Cardiac muscle cell (in vitro differentiated cells and primary cell): ENCODE measurements around the gene OPHN1. TPM values are rescaled to one million over a fixed set of nuclear protein-coding genes. Genes with fewer than 3 reads are reported as not detected.

Experiments used
- DNase-seq, 2 donors: peaks; one replicate each; pipeline versions ENCODE4 v3.0.0 to v3.0.0-alpha.2; 2010 to 2017; ENCODE audit warnings: low read depth in 1 of 2, low spot score in 1 of 2
- H3K27ac ChIP-seq: fragments of 200-600 bp; sonication (generic); 2 replicates; pipeline ENCODE4 v1.5.1; 2016
- H3K27me3 ChIP-seq: fragments of 200-600 bp; sonication (generic); 2 replicates; pipeline ENCODE4 v1.6.0; 2016; ENCODE audit warnings: control low read depth
- H3K36me3 ChIP-seq: fragments of 200-600 bp; sonication (generic); 2 replicates; pipeline ENCODE4 v1.5.1; 2016; ENCODE audit warnings: control low read depth
- H3K4me1 ChIP-seq: fragments of 200-600 bp; sonication (generic); 2 replicates; pipeline ENCODE4 v1.8.1; 2017; ENCODE audit warnings: low read depth, mild to moderate bottlenecking, mixed run types
- H3K4me3 ChIP-seq: fragments of 200-600 bp; sonication (generic); 2 replicates; pipeline ENCODE4 v1.5.1; 2016; ENCODE audit warnings: mild to moderate bottlenecking
- H3K9me3 ChIP-seq: fragments of 200-600 bp; sonication (generic); 2 replicates; pipeline ENCODE4 v1.5.1; 2017; ENCODE audit warnings: low read depth, mild to moderate bottlenecking, control low read depth
- CTCF ChIP-seq: IDR thresholded peaks from 2 replicates; pipeline ENCODE4 v1.5.1; 2012; ENCODE audit warnings: low read depth, mild to moderate bottlenecking, low read length
- polyA plus RNA-seq: library from polyadenylated mRNA; unstranded; fragments of >200 nt; fragmentation: Nextera tagmentation; extraction: Ambion mirVana; gene quantifications from 2 replicates; pipeline ENCODE4 v1.2.1, GENCODE V29; 2016
- total RNA-seq: library from RNA; depleted of rRNA; stranded (reverse); fragments of >200 nt; gene quantifications from 2 replicates; pipeline ENCODE4 v1.2.3, GENCODE V29; 2016

The OPHN1 gene
- total and polyA plus RNA-seq, 2 experiments from 2014 or later, result 2.4 to 4.7 TPM

GRCh38 chrX:68422478-68422877 lies 10.8 kb downstream of the OPHN1 start:
- Histone ChIP-seq H3K9me3 (no peaks in the 10 kb centered on the region), H3K36me3 (no peaks in the 10 kb centered on the region)

GRCh38 chrX:68421636-68422035 lies 11.7 kb downstream of the OPHN1 start:
- DNase-seq, result no peak
- Histone ChIP-seq H3K27me3 (no peaks in the 10 kb centered on the region), H3K4me1 (no peaks in the 10 kb centered on the region), H3K9me3 (no peaks in the 10 kb centered on the region), H3K36me3 (no peaks in the 10 kb centered on the region), H3K4me3 (no peak overlapping the region), H3K27ac (no peak overlapping the region)
- TF ChIP-seq CTCF, result no peak

More at GRCh38 chrX:68422478-68422877, 10.8 kb downstream of the OPHN1 start:
- Histone ChIP-seq H3K27me3 (no peaks in the 10 kb centered on the region), H3K4me1 (no peaks in the 10 kb centered on the region), H3K4me3 (no peak overlapping the region), H3K27ac (no peak overlapping the region)
- TF ChIP-seq CTCF, result no peak
- no peak for DNase-seq

- TF ChIP-seq CTCF, result no peak
- peak in 1 of 2 donors; percentile 48 for DNase-seq
- H3K27ac ChIP-seq, result no peak overlapping the region
- H3K36me3 ChIP-seq, result no peaks in the 10 kb centered on the region
- H3K4me1 ChIP-seq, result no peaks in the 10 kb centered on the region
- no peaks in the 10 kb centered on the region for H3K27me3 ChIP-seq
- H3K4me3 ChIP-seq, result no peak overlapping the region
- no peaks in the 10 kb centered on the region for H3K9me3 ChIP-seq
These were observed 12.7 kb downstream of the OPHN1 start for GRCh38 chrX:68420559-68420958.

- DNase-seq, result no peak
- no peak for TF ChIP-seq CTCF
- Histone ChIP-seq H3K9me3 (no peaks in the 10 kb centered on the region), H3K36me3 (no peaks in the 10 kb centered on the region), H3K4me1 (no peaks in the 10 kb centered on the region), H3K4me3 (no peak overlapping the region), H3K27me3 (no peaks in the 10 kb centered on the region), H3K27ac (no peak overlapping the region)
These were observed 13.3 kb downstream of the OPHN1 start for GRCh38 chrX:68419975-68420374.

- Histone ChIP-seq H3K27ac (no peak overlapping the region), H3K36me3 (no peaks in the 10 kb centered on the region), H3K4me3 (no peak overlapping the region), H3K27me3 (no peaks in the 10 kb centered on the region), H3K9me3 (no peaks in the 10 kb centered on the region), H3K4me1 (no peaks in the 10 kb centered on the region)
- DNase-seq, result no peak
- TF ChIP-seq CTCF, result no peak
These were observed 15.6 kb downstream of the OPHN1 start for GRCh38 chrX:68417651-68418050.

GRCh38 chrX:68416592-68416991 lies 16.7 kb downstream of the OPHN1 start:
- no peaks in the 10 kb centered on the region for H3K27me3 ChIP-seq
- no peak for DNase-seq
- no peaks in the 10 kb centered on the region for H3K36me3 ChIP-seq
- TF ChIP-seq CTCF, result no peak
- no peak overlapping the region for H3K27ac ChIP-seq
- H3K4me1 ChIP-seq, result no peaks in the 10 kb centered on the region
- H3K9me3 ChIP-seq, result no peaks in the 10 kb centered on the region
- H3K4me3 ChIP-seq, result no peak overlapping the region
